Astrocyte (in vitro differentiated cells and primary cell): ENCODE results near the gene RASSF3. TPM values are rescaled to one million over a fixed set of nuclear protein-coding genes. Genes with fewer than 3 reads are reported as not detected.

Experiments used
- DNase-seq: peaks from one replicate; pipeline ENCODE4 v3.0.0-alpha.2; 2010; ENCODE audit warnings: low read depth
- FAIRE-seq: peaks from 2 replicates; lab custom pipeline; 2011; peaks lifted over from hg19 to GRCh38; lab: Jason Lieb, UNC
- H2AFZ ChIP-seq: 2 replicates; pipeline ENCODE4 v1.6.0; 2012; ENCODE audit warnings: low read depth, low read length, inconsistent platforms
- H3K27ac ChIP-seq: 2 replicates; pipeline ENCODE4 v1.5.1; 2011; ENCODE audit warnings: low read depth, low read length, inconsistent platforms
- H3K27me3 ChIP-seq: 2 replicates; pipeline ENCODE4 v1.6.0; 2011; ENCODE audit warnings: low read length, inconsistent platforms; ENCODE audit not compliant: insufficient read depth
- H3K36me3 ChIP-seq: 2 replicates; pipeline ENCODE4 v1.5.1; 2011; ENCODE audit warnings: low read length, inconsistent platforms; ENCODE audit not compliant: insufficient read depth
- H3K4me1 ChIP-seq: 2 replicates; pipeline ENCODE4 v1.5.1; 2011; ENCODE audit warnings: low read length, inconsistent platforms; ENCODE audit not compliant: insufficient read depth
- H3K4me2 ChIP-seq: 2 replicates; pipeline ENCODE4 v1.6.0; 2012; ENCODE audit warnings: low read length, inconsistent platforms
- H3K4me3 ChIP-seq: 2 replicates; pipeline ENCODE4 v1.5.1; 2011; ENCODE audit warnings: low read depth, mild to moderate bottlenecking, low read length, inconsistent platforms; ENCODE audit not compliant: insufficient read depth
- H3K79me2 ChIP-seq: 2 replicates; pipeline ENCODE4 v1.6.0; 2012; ENCODE audit warnings: mild to moderate bottlenecking, low read length, inconsistent platforms; ENCODE audit not compliant: insufficient read depth
- H3K9ac ChIP-seq: 2 replicates; pipeline ENCODE4 v1.6.0; 2012; ENCODE audit warnings: mild to moderate bottlenecking, low read length, inconsistent platforms
- H3K9me3 ChIP-seq: 2 replicates; pipeline ENCODE4 v1.5.1; 2012; ENCODE audit warnings: low read depth, mild to moderate bottlenecking, low read length, inconsistent platforms; ENCODE audit not compliant: insufficient read depth
- H4K20me1 ChIP-seq: 2 replicates; pipeline ENCODE4 v1.6.0; 2012; ENCODE audit warnings: low read length, inconsistent platforms; ENCODE audit not compliant: insufficient read depth
- H3K27ac Mint-ChIP-seq: one replicate; pipeline ENCODE4 v1.8.0; 2021; ENCODE audit warnings: mild to moderate bottlenecking, mixed read lengths; ENCODE audit not compliant: unreplicated experiment
- H3K27me3 Mint-ChIP-seq: one replicate; pipeline ENCODE4 v1.8.0; 2021; ENCODE audit warnings: low read depth, mixed read lengths; ENCODE audit not compliant: unreplicated experiment
- H3K36me3 Mint-ChIP-seq: one replicate; pipeline ENCODE4 v1.8.0; 2021; ENCODE audit warnings: low read depth, mixed read lengths; ENCODE audit not compliant: unreplicated experiment
- H3K4me1 Mint-ChIP-seq: one replicate; pipeline ENCODE4 v1.8.0; 2021; ENCODE audit warnings: low read depth, mixed read lengths; ENCODE audit not compliant: unreplicated experiment
- H3K4me3 Mint-ChIP-seq: one replicate; pipeline ENCODE4 v1.8.0; 2021; ENCODE audit warnings: mild to moderate bottlenecking, moderate library complexity, mixed read lengths; ENCODE audit not compliant: unreplicated experiment
- H3K9me3 Mint-ChIP-seq: one replicate; pipeline ENCODE4 v1.8.0; 2021; ENCODE audit warnings: mild to moderate bottlenecking, mixed read lengths; ENCODE audit not compliant: unreplicated experiment
- EZH2 ChIP-seq: IDR thresholded peaks from 2 replicates; pipeline ENCODE4 v1.6.1; 2012; ENCODE audit warnings: mild to moderate bottlenecking, low read length, inconsistent platforms; ENCODE audit not compliant: insufficient read depth
- total RNA-seq: library from RNA; stranded (reverse); gene quantifications from 2 replicates; pipeline ENCODE4 v1.2.1, GENCODE V29; 2021
- TF ChIP-seq, protein P1 (sequence below): IDR thresholded peaks from 2 replicates; pipeline ENCODE4 v1.5.1; 2011; ENCODE audit warnings: low read depth, mild to moderate bottlenecking, inconsistent platforms, low read length, moderate library complexity; ENCODE audit not compliant: insufficient read depth

RASSF3 gene
- total RNA-seq, 1 donor from 2014 or later, result 18.3 TPM

DNA sequence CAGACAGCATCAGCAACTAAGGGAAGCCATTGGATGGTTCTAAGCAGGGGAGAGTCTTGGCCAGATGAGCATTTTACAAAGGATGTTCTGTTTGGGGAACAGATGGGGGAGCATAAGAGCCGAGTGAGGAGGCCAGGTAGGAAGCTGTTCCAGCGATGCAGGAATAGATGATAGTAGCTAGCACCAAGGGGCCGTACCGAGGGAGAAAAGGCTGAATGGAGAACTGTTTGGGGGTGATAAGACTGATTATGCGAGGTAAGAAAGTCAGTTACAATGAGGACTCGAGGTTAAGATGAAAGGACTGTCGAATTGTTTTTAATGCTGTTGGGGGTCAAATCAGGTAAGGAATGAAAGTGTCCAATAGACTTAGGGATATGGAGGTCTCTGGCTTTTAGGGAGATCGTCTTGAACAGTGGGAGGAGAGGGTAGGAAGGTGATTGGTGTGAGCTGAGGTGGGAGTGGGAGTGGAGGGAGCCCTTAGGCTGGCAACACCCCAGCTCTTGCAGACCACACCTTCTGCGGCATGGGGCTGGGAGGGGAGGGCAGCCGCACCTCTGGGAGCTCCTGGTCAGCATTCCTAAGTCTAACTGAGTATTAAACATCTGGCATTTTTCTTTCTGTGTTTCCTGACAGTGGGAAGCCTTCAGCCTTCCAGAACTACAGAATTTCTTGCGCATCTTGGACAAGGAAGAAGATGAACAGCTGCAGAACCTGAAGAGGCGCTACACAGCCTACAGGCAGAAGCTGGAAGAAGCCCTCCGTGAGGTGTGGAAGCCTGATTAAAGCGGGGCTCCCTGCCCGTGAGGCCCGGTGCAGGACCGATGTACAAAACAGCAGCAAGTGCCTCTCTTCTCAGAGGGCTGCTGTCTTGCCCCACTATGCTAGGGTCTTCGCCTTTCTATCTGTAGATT lies 84.1 kb downstream of the RASSF3 start:
- H3K36me3 ChIP-seq, result no peaks in the 10 kb centered on the region
- Mint-ChIP-seq H3K27me3 (no peaks in the 10 kb centered on the region), H3K27ac (no peak overlapping the region), H3K4me3 (no peak overlapping the region), H3K36me3 (no peaks in the 10 kb centered on the region), H3K4me1 (peaks cover 10% of the 10 kb centered on the region), H3K9me3 (no peaks in the 10 kb centered on the region)
- no peaks in the 10 kb centered on the region for H3K9me3 ChIP-seq
- DNase-seq (no peak), FAIRE-seq (no peak)
- H3K79me2 ChIP-seq, result no peaks in the 10 kb centered on the region
- no peaks in the 10 kb centered on the region for H3K27me3 ChIP-seq
- no peak overlapping the region for H3K9ac ChIP-seq
- no peak overlapping the region for H3K4me2 ChIP-seq
- no peaks in the 10 kb centered on the region for H4K20me1 ChIP-seq
- H3K4me3 ChIP-seq, result no peak overlapping the region
- H2AFZ ChIP-seq, result no peak overlapping the region
- no peak for TF ChIP-seq EZH2
- TF ChIP-seq, protein P1, sequence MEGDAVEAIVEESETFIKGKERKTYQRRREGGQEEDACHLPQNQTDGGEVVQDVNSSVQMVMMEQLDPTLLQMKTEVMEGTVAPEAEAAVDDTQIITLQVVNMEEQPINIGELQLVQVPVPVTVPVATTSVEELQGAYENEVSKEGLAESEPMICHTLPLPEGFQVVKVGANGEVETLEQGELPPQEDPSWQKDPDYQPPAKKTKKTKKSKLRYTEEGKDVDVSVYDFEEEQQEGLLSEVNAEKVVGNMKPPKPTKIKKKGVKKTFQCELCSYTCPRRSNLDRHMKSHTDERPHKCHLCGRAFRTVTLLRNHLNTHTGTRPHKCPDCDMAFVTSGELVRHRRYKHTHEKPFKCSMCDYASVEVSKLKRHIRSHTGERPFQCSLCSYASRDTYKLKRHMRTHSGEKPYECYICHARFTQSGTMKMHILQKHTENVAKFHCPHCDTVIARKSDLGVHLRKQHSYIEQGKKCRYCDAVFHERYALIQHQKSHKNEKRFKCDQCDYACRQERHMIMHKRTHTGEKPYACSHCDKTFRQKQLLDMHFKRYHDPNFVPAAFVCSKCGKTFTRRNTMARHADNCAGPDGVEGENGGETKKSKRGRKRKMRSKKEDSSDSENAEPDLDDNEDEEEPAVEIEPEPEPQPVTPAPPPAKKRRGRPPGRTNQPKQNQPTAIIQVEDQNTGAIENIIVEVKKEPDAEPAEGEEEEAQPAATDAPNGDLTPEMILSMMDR, result no peak
- H3K27ac ChIP-seq, result no peak overlapping the region
- no peaks in the 10 kb centered on the region for H3K4me1 ChIP-seq

DNA sequence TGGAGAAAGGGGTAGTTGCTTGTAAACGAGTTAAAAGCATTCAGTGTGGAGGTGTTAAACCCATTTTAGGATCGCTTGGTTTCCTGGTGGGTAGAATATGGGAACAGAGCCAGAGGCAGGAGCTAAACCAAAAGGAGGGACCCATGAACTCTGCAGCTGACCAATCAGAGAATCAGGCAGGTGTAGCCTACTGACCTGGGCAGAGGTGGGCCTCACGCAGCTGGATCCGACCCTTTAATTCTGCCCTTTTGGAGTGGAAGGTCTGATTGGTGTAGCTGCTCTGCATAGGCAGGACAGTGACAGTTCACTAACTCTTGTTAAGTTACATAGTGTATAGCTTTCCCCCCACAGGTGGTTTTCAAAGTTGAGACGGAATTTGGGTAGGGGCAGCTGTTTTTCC lies 85.3 kb downstream of the RASSF3 start:
- H3K27me3 Mint-ChIP-seq, result no peaks in the 10 kb centered on the region
- Histone ChIP-seq H3K79me2 (no peaks in the 10 kb centered on the region), H3K4me2 (no peak overlapping the region), H2AFZ (no peak overlapping the region), H3K27ac (no peak overlapping the region), H3K36me3 (no peaks in the 10 kb centered on the region), H4K20me1 (no peaks in the 10 kb centered on the region), H3K9me3 (no peaks in the 10 kb centered on the region), H3K4me1 (no peaks in the 10 kb centered on the region), H3K4me3 (no peak overlapping the region), H3K27me3 (no peaks in the 10 kb centered on the region), H3K9ac (no peak overlapping the region)
- FAIRE-seq (no peak), DNase-seq (no peak)
- no peak for TF ChIP-seq EZH2
- TF ChIP-seq, protein P1, result no peak
- H3K9me3 Mint-ChIP-seq, result no peaks in the 10 kb centered on the region
- H3K4me3 Mint-ChIP-seq, result no peak overlapping the region
- peaks cover 10% of the 10 kb centered on the region for H3K4me1 Mint-ChIP-seq
- H3K27ac Mint-ChIP-seq, result no peak overlapping the region
- H3K36me3 Mint-ChIP-seq, result no peaks in the 10 kb centered on the region

DNA sequence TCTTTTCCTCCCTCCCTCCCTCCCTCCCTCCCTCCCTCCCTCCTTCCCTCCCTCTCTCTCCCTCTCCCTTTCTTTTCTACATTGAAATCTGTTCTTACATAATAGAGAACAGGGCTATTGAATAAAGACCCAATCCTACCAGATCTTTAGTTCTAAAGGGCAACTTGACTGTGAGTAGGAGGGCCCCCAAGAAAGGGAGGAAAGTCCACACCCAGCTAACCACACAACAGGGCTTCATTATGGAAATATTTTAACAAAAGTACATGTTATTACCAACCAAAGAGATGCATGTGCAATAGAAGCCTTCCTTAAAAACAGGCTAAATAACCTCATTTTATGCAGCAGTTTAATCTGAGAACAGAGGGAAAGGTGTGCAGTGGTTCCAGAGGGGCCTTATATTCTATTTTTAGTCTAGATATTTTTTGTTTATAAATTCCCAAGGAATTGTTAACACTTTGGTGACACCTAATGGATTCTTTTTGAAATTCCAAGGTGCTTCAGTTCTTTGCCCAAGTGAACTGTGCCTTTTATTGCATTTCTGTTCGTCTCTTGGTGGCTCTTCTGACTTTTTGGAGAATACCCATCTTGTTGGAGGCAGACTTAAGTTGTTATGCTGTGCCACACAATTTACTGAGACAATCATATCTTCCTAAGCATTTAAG lies 85.9 kb downstream of the RASSF3 start:
- Histone ChIP-seq H3K9ac (no peak overlapping the region), H3K36me3 (no peaks in the 10 kb centered on the region), H3K27ac (no peak overlapping the region), H3K4me3 (no peak overlapping the region), H3K27me3 (no peaks in the 10 kb centered on the region), H3K9me3 (no peaks in the 10 kb centered on the region), H2AFZ (no peak overlapping the region), H3K4me1 (no peaks in the 10 kb centered on the region), H4K20me1 (no peaks in the 10 kb centered on the region), H3K4me2 (no peak overlapping the region), H3K79me2 (no peaks in the 10 kb centered on the region)
- H3K27ac Mint-ChIP-seq, result no peak overlapping the region
- DNase-seq (no peak), FAIRE-seq (no peak)
- H3K9me3 Mint-ChIP-seq, result no peaks in the 10 kb centered on the region
- TF ChIP-seq EZH2, result no peak
- TF ChIP-seq, protein P1, result peak; percentile 38
- H3K4me3 Mint-ChIP-seq, result no peak overlapping the region
- H3K4me1 Mint-ChIP-seq, result peaks cover 8% of the 10 kb centered on the region
- no peaks in the 10 kb centered on the region for H3K27me3 Mint-ChIP-seq
- no peaks in the 10 kb centered on the region for H3K36me3 Mint-ChIP-seq
